ENCODE data around the gene PPM1N.

The PPM1N gene, protein sequence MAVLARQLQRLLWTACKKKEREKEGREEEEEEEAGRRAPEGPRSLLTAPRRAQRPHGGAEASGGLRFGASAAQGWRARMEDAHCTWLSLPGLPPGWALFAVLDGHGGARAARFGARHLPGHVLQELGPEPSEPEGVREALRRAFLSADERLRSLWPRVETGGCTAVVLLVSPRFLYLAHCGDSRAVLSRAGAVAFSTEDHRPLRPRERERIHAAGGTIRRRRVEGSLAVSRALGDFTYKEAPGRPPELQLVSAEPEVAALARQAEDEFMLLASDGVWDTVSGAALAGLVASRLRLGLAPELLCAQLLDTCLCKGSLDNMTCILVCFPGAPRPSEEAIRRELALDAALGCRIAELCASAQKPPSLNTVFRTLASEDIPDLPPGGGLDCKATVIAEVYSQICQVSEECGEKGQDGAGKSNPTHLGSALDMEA

DNA sequence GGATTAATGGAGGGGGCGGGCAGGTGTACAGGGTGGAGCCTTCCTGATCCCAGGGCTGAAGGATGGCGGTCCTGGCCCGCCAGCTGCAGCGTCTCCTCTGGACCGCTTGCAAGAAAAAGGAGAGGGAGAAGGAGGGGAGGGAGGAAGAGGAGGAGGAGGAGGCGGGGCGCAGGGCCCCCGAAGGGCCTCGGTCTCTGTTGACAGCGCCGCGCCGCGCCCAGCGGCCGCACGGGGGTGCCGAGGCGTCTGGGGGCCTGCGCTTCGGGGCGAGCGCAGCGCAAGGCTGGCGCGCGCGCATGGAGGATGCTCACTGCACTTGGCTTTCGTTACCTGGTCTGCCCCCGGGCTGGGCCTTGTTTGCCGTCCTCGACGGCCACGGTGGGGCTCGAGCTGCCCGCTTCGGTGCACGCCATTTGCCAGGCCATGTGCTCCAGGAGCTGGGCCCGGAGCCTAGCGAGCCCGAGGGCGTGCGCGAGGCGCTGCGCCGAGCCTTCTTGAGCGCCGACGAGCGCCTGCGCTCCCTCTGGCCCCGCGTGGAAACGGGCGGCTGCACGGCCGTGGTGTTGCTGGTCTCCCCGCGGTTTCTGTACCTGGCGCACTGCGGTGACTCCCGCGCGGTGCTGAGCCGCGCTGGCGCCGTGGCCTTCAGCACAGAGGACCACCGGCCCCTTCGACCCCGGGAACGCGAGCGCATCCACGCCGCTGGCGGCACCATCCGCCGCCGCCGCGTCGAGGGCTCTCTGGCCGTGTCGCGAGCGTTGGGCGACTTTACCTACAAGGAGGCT is at the start of gene PPM1N:
TSS of gene PPM1N (plus strand) at position 33 of the 785 bp plus-strand sequence. CDS start at position 63, 30 bp downstream.
- no peak for DNase-seq

DNA sequence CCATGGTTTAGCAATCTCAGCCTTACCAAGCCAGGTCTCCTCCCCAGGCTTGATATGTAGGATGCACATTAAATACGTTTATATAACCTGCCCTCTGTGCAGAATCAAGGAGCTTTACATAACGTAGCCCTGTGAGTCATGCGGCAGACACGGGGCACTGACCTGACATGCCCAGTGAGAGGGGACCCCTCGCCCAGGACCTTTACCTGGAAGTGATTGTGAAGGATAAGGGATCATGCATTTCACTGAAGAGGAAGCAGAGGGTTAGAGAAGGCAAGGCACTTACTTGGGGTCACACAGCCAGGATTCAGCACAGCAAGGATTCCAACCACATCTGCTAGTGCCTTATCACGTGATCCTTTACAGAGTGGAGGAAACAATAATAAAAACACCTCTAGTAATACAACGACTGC is 49.4 kb upstream of the PPM1N start:
- DNase-seq = no peak

DNA sequence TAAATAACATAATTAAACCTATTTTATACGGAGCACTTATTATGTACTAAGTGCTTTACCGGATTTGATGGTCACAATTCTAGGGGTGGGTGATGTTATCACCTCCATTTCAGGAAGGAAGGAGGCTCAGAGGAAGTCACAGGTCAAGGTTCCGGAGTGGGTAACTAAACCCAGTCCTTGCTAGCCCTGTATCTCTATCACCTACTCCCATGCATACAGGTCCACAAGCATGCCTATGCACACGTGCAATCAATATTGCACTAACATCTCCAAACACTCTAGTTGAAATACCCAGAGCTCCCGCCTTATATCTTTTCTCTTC is 48.3 kb upstream of the PPM1N start:
- no peak for DNase-seq

DNA sequence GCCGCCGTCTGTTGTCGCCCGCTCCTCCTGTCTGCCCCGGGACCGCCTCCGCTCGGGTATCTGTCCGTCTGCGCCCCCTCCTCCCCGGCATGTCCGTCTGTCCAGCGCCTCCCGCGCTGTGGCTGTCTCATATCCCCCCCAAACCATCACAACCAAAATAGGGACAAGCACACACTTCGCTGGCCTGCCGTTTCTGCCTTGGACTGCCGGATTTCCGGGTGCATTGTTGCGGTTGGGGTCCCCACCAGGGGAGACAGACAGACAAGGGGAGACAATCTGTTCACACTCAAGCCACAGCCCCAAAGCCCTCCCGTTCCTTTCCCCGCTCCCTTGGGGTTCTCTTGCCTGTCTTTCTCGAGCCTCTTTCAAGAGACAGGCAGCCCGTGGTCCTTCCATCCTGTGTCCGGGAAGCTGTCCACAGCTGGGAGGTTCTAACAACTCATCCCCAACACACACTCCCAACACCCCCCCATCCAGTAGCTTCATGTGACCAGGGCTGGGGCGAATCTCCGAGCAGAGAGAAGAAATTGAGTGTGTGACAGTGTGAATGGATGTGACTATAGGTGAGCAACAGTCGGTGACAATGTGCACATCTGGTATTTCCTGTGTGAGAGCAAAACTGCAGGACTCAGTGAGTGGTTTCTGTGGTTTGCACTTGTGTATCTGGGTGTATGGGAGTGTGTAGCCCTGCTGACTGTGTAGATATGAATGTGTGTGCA is 47.0 kb upstream of the PPM1N start:
- no peak for DNase-seq

DNA sequence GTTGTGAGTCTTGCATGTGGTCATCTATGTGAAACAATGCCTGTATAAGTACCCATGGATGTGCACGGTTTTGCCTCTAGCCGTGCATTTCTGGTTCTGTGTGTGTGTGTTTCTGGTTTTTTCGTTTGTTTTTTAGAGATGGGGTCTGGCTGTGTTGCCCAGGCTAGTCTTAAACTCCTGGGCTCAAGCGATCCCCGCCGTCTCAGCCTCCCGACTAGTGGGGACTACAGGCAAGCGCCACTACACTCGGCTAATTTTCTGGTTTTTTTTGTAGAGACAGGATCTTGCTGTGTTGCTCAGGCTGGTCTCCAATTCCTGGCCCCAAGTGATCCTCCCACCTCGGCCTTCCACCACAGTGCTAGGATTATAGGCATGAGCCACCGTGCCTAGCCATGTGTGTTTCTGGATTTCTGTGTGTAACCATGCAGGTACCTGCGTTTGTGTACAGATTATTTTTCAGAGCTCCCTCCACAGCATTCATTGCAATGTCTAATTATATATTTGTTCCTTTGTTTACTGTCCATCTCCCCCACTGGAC is 46.3 kb upstream of the PPM1N start:
- no peak for DNase-seq

DNA sequence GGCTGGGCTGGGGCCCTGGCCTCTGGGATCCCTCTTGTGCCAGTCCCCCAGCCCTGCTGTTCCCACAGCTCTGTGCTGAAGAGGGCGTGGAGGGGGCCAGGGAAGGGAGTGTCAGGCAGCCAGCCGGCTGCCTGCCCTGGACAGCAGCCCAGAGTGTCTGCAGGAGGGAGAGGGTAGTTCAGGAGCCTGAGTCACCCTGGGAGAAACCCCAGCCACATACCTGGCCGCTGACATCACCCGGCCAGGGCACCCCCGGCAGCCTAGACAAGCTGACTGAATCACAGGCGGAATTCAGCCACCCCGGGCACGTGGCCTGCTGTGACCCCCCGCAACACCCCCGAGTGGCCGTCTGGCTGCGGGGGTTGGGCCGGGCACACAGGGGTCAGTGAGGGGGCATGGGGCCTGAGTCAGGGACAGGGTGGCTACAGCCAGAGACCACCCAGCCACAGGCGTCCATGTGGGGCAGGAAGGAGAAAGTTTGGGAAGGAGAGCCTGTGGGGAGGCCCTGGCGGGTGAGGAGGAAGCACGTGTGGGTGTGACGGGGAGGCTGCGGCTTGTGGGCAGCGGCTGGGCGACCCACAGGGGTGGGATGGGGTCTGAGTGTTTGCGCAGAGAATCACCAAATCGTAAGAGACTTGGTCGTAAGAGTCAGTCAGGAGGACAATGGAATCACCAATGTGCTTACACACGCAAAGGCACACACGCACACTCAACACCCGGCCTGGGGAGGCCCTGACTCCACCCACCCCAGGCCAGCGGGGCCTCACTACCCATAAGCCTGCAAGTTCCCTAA is 42.3 kb upstream of the PPM1N start:
- DNase-seq = no peak

DNA sequence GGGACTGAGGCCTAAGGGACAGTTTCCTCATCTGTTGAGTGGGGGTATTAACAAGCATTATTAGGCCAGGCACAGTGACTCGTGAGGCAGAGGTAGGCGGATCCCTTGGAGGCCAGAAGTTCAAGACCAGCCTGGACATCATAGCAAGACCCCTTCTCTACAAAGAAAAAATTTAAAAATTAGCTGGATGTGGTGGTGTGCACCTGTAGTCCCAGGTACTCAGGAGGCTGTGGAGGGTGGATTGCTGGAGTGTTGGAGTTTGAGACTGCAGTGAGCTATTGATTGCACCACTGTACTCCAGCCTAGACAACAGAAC is 41.8 kb upstream of the PPM1N start:
- no peak for DNase-seq

DNA sequence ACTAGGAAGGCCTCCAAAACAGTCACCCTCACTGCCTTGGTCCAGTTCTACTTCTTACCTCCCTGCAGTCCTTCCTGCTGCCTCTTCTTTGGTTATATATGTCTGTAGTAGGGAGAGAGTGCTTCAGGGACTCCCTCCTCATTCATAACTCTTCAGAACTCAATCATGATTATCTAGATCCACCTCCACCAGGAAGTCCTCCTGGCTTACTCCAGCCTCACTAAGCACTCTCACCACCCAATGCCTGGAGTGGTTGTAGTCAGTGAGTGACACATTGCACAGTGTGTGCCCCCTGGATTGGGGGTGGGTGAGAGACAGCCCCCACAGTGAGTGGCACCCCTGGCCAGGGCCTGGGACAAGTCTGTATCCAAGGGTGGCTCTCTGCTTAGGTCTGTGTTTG is 40.5 kb upstream of the PPM1N start:
- DNase-seq = no peak

DNA sequence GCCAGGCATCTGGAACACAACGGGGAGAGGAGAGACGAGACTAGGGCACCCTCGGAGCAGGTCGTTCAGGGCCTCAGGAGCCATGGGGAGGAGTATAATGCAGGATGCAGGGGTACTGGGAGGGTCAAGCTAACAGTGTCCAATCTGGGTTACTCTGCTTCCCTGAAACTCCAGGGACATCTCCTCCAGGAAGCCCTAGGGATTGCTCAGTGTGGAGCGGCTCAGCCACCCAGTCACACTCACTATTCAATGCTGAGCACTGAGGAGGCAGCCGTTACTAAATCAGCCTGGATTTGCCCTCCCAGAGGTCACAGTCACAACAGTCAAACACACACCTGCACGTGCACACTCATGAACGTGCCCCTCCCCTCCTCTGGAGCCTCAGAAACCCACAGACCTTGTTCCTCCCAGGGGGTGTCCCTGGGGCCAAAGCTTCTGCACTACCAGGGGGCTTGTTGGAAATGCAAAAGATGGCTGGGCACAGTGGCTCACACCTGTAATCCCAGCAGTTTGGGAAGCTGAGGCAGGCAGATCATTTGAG is 37.4 kb upstream of the PPM1N start:
- DNase-seq = no peak

DNA sequence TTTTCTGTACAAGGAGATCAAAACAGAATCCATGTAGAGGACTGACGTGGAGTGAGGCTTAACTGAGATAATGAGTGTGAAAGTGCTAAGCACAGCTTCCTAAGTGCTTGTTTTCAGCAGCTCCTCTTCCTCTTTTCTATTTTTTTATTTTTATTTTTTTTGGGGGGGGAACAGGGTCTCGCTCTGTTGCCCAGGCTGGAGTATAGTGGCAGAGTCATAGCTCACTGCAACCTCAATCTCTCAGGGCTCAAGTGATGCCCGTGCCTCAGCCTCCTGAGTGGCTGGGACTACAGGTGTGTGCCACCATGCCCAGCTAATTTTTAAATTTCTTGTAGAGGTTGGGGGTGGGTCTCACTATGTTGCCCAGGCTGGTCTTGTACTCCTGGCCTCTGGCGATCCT is 36.1 kb upstream of the PPM1N start:
- no peak for DNase-seq

DNA sequence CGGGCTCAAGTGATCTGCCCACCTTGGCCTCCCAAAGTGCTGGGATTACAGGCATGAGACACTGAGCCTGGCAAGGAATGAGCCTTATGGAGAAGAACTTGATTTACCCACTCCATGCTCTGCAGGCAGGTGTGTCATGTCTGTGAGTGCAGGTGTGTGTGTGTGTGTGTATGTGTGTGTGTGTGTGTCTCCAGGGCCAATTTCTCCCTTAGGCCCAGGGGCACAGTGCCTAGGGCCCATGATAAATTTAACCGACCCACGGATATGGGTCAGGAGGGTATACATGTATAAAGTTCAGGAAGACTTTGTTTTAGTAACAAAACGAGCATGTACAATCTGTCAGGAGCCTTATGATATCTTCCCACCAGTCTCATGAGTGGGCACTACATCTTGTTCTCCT is 35.0 kb upstream of the PPM1N start:
- DNase-seq = no peak

DNA sequence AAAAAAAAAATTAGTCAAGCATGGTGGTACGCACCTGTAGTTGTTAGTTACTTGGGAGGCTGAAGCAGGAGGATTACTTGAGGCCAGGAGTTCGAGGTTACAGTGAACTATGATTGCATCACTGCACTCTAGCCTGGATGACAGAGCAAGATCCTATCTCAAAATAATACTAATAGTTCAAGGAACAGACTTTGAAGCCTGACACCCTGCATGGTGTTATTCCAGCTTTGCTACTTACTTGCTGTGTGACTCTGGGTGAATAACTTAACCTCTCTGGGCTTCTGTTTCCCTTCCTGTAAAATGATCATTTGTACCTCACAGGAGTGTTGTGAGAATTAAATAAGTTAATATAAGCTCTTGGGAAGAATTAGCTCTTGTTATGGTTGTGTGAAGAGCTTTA is 34.0 kb upstream of the PPM1N start:
- no peak for DNase-seq

DNA sequence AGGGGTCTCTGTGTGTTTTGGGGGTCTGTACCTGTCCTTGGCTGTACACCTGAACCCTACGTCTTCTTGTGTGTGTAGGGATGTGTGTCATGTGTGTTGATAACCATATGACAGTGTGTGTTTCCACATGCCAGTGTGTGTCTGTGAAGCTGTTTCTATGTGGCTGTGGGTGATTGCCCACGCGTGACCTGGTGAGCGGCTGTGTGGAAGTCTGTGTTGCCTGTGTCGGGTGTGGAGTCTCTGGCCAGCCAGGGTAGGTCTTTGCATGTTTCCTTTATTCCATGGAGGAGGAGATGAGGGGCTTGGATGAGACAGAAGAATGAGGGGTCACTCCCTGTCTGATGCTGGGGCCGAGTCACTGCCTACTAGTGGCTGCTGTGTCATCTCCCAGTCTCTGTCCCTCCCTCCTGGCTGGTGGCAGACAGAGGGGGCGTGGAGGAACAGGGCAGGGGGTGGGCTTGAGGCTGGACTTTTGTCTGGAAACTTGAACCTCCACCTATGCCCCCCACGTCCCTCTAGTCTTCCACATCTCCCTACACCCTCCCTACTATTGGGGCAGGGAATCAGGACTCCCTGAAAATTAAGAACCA is 33.3 kb upstream of the PPM1N start:
- no peak for DNase-seq

DNA sequence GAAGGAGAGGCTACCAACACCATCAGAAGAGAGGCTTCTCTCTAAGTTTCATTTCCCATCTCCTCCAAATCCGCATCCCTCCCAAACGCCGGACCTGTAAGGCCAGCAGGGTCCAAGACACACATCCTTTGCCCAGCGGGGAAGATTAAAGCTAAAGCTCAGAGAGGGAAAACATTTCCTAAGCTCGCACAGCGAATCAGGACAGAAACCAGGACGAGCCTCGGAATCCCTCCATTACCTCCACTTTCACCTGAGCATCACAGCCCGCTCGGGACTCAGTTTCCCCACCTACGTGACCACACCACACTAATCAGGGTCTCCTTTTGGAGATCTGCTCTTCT is 31.2 kb upstream of the PPM1N start:
- no peak for DNase-seq

DNA sequence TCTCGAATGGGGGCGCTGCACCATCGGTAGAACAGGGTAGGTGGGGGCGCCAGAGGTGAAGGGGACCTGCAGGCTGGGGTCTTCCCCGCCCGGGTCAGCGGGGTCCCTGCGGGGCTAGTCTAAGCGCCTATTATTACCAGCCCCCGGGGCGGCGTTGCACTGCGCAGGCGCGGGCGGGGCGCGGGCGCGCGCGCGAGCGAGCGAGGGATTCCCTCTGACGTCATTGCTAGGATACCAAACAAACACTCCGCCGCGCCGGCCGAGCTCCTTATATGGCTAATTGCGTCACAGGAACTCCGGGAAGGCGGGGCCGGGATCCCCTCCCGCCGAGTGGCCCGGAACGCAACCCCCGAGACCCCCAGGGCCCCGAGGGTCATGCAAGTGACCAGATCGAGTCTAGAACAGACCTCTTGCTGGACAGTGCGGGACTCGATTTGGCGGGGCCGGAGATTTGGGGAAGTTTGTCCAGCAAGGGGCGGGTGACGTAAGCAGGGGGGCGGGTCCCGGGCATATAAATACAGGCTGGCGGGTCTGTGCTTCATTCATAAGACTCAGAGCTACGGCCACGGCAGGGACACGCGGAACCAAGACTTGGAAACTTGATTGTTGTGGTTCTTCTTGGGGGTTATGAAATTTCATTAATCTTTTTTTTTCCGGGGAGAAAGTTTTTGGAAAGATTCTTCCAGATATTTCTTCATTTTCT is 30.6 kb upstream of the PPM1N start, which contains the start of gene FOSB:
TSS of gene FOSB (plus strand) at position 541 of the 703 bp plus-strand sequence. CDS start 591 bp downstream, outside the sequence.
- DNase-seq = peak in 1 of 2 experiments; percentile 82

DNA sequence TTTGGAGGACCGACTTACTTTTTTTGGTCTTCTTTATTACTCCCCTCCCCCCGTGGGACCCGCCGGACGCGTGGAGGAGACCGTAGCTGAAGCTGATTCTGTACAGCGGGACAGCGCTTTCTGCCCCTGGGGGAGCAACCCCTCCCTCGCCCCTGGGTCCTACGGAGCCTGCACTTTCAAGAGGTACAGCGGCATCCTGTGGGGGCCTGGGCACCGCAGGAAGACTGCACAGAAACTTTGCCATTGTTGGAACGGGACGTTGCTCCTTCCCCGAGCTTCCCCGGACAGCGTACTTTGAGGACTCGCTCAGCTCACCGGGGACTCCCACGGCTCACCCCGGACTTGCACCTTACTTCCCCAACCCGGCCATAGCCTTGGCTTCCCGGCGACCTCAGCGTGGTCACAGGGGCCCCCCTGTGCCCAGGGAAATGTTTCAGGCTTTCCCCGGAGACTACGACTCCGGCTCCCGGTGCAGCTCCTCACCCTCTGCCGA is 30.0 kb upstream of the PPM1N start:
- DNase-seq = no peak

DNA sequence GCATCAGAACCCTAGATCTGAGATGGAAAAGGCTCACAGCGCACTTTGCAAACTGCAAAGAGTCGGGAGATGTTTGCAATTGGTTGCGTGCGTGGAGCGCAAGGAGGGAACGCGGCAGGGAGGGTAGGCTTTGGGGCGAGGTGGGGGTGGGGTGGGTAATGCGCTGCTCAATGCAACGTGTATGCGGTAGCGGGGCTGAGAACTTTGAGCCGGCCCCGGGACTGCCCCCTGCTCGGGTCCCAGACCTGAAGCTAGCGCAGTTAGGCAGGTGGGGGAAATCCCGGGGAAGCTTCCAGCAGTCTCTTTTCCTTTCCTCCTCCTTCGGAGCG is 29.5 kb upstream of the PPM1N start:
- no peak for DNase-seq

DNA sequence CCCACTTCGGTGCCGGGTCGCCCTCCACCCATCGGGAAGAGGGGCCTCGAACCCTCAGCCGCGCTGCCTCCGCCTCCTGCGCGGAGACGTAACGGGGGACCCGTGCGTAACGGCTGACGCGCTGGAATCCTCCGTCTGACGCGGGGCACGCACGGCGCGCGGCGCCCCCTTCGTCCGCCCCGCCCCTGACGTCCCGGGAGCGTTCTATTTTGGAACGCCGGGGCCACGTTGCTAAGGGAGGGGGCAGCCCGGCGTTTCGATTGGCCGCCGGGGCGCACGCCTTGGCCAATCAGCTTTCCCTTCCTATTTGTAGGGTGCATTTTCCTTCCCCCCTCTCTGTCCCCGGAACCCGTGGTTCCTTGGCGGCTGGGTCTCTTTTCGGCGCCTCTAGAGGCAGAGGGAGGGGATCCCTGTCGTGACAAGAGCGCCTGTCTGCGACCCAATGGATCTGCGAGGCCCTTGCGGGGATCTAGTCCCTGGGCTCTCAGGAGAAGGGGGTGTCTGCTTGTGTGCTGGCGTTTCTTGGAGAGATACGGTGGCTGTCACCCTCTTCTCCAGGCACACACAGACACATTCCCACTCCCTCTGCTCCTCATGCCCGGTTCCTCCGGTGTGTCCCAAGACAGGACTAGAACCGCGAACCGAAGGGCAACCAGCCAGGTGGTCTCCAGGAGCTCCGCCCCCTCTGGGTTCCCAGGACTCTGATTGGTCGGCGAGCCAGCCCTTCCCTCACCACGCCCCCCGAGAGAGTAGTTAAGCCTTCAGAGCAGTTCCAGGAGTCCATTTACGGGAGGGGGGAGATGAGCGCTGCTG is 28.9 kb upstream of the PPM1N start:
- DNase-seq = peak; percentile 64 to 82

DNA sequence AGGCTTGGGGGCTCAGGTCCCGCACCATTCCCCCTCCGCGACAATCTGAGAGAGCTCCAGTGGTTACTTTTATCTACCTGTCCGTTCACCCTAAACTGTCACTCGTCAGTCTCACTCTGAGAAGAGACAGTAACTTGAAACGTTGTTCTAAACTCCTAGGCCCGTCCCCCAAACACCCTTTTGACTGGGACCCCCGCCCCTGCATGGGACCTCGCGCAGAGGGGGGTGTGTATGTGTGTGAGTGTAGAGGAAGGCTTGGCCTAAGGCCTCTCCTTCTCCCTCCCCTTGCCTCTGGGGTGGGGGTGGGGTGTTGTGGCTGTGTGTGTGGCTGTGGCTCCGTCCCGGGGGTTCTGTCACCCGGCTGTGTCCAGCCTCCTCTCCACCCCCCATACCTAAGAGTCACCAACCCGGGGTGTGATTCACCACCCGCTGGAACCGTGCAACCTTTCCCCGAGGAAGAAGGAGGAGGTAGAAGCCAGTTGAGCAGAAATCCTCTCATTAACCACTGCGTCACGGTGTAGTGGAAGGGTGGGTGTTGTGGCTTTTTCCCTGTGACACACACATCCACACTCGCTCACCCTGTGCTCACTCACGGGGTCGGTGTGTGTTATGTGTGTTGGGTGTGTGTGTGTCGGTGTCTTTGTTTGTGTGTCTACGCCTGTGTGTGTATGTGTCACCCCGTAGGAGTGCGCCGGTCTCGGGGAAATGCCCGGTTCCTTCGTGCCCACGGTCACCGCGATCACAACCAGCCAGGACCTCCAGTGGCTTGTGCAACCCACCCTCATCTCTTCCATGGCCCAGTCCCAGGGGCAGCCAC is 28.1 kb upstream of the PPM1N start:
- no peak for DNase-seq

DNA sequence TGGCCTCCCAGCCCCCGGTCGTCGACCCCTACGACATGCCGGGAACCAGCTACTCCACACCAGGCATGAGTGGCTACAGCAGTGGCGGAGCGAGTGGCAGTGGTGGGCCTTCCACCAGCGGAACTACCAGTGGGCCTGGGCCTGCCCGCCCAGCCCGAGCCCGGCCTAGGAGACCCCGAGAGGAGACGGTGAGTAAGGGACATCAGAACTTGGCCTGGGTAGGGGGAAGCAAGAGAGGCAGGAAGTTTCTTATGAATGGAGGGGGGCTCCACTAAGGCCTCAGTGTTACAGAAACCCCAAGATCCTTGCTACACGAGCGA is 27.5 kb upstream of the PPM1N start:
- no peak for DNase-seq

Data from cerebellar nuclear complex (tissue), 1 donor.